ENCODE results near the gene HADH.

GRCh38 chr4:107966903-107967302 lies 22.8 kb upstream of the HADH start:
- TF ChIP-seq MAX (CRISPR knock-in tag; IDR thresholded peaks at IDR 0.05) (no peak), CTCF (IDR thresholded peaks at IDR 0.05) (no peak), USF2 (CRISPR knock-in tag; IDR thresholded peaks at IDR 0.05) (no peak), TCF7 (CRISPR knock-in tag; IDR thresholded peaks at IDR 0.05; ENCODE audit: low read depth) (no peak), E2F5 (CRISPR knock-in tag; IDR thresholded peaks at IDR 0.05) (no peak), ATF3 (CRISPR knock-in tag; conservative IDR thresholded peaks at IDR 0.05) (no peak), ATF6 (CRISPR knock-in tag; IDR thresholded peaks at IDR 0.05) (no peak)
